ENCODE measurements around the gene ZNF277.

Gene ZNF277

GRCh38 chr7:112362053-112362650 is 155.7 kb downstream of the ZNF277 start:
- H3K27ac ChIP-seq, result no peak overlapping the region
- no peak for TF ChIP-seq ZFX (IDR thresholded peaks at IDR 0.05; ENCODE audit: borderline replicate concordance)
- TF ChIP-seq CTCF (IDR thresholded peaks at IDR 0.05), result no peak

- no peak for TF ChIP-seq CTCF (IDR thresholded peaks at IDR 0.05)
- no peak for TF ChIP-seq ZFX (IDR thresholded peaks at IDR 0.05; ENCODE audit: borderline replicate concordance)
- no peak overlapping the region for H3K27ac ChIP-seq
Observed at GRCh38 chr7:112362731-112363131, 156.2 kb downstream of the ZNF277 start.

GRCh38 chr7:112364388-112364787 is 157.9 kb downstream of the ZNF277 start:
- no peak overlapping the region for H3K27ac ChIP-seq
- TF ChIP-seq CTCF (IDR thresholded peaks at IDR 0.05) (no peak), ZFX (IDR thresholded peaks at IDR 0.05; ENCODE audit: borderline replicate concordance) (no peak)

GRCh38 chr7:112365551-112365950 is 159.1 kb downstream of the ZNF277 start:
- H3K27ac ChIP-seq, result no peak overlapping the region
- TF ChIP-seq CTCF (IDR thresholded peaks at IDR 0.05) (no peak), ZFX (IDR thresholded peaks at IDR 0.05; ENCODE audit: borderline replicate concordance) (no peak)

GRCh38 chr7:112366886-112367285 is 160.4 kb downstream of the ZNF277 start:
- H3K27ac ChIP-seq, result no peak overlapping the region
- TF ChIP-seq ZFX (IDR thresholded peaks at IDR 0.05; ENCODE audit: borderline replicate concordance) (no peak), CTCF (IDR thresholded peaks at IDR 0.05) (no peak)

- H3K27ac ChIP-seq, result no peak overlapping the region
- TF ChIP-seq ZFX (IDR thresholded peaks at IDR 0.05; ENCODE audit: borderline replicate concordance), result no peak
- TF ChIP-seq CTCF (IDR thresholded peaks at IDR 0.05), result no peak
Observed at GRCh38 chr7:112370436-112370835, 163.9 kb downstream of the ZNF277 start.

GRCh38 chr7:112371701-112372100 is 165.2 kb downstream of the ZNF277 start:
- TF ChIP-seq CTCF (IDR thresholded peaks at IDR 0.05) (no peak), ZFX (IDR thresholded peaks at IDR 0.05; ENCODE audit: borderline replicate concordance) (no peak)
- H3K27ac ChIP-seq, result no peak overlapping the region
